GM19099 (cell line): Measurements from ENCODE around the gene BAIAP2L1.
A peak's percentile ranks its signal among the peaks of the same experiment; 100 is the strongest.

ENCODE experiments used
- POLR2A ChIP-seq: IDR thresholded peaks from 3 replicates; pipeline ENCODE4 v1.6.1; 2011; ENCODE audit warnings: low read depth; ENCODE audit not compliant: insufficient read length; ENCODE audit errors: extremely low read depth

The BAIAP2L1 gene

GRCh38 chr7:98281757-98282606, 118.9 kb downstream of the BAIAP2L1 start:
- TF ChIP-seq POLR2A = no peak

GRCh38 chr7:98280791-98281756, 119.8 kb downstream of the BAIAP2L1 start, which contains the start of gene BRI3:
TSS of gene BRI3 (plus strand) at chr7:98281686. CDS start at chr7:98281796, 110 bp downstream.
- TF ChIP-seq POLR2A = peak; percentile 53

- no peak for TF ChIP-seq POLR2A
Measured at GRCh38 chr7:98280296-98280695, 120.6 kb downstream of the BAIAP2L1 start.

GRCh38 chr7:98278936-98279335, 122.0 kb downstream of the BAIAP2L1 start:
- no peak for TF ChIP-seq POLR2A

DNA sequence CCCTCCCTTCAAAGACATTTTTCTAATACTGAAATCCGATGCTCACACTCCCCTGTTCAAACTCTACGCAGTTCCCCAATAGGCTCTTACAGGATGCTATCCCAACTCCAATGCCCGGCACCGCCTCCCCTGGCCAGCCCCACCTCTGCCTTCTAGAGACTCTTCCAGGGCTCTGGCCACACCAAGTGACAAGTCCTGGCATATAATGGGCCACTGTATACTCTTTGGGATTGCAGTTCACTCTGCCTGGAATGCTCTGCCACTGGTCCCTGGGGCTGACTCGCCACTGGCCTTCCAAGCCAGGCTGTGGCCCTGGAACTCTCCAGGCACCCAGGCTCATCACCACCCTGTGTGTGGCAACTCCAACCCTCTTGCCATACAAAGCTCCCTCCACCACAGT, 122.5 kb downstream of the BAIAP2L1 start:
- TF ChIP-seq POLR2A = no peak

DNA sequence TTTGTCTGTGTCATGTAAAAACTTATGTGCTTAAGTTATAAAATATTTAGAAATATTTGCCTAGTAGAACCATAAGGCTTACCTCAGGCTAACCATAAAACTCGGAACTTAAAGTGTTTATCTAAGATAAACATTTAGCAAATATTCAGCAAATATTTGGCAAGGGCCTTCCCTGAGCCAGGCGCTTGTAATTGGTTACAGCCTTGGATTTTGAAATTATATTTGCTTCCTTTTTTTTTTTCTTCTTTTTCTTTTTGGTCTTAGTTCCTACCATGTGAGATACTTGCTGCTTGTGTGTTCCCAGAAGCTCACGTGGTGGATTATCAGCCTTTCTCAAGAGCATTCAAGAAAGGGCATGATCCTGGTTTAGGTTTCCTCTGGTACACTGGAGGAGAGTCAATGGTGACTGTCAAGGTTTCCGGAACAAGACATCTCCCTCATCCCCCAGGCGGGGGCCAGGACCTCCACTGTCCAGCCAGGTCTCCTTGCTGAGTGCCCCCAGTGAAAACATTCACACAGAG, 124.6 kb downstream of the BAIAP2L1 start:
- no peak for TF ChIP-seq POLR2A

DNA sequence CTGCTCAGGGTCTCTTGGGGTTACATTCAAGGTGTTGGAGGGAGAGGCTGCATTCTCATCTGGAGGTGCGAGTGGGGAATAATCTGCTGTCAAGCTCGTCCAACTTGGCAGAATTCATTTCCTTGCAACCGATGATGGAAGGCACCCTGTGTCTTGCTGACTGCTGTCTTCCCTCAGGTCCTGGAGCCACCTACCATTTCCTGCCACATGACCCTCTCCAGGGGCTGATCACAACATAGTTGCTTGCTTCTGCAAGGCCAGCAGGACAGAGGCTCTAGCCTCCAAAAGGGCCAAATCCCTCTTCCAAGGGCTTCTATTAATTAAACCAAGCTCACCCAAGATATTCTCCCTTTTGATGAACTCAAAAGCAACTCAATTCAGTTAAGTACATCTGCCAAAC, 133.6 kb downstream of the BAIAP2L1 start:
- no peak for TF ChIP-seq POLR2A

DNA sequence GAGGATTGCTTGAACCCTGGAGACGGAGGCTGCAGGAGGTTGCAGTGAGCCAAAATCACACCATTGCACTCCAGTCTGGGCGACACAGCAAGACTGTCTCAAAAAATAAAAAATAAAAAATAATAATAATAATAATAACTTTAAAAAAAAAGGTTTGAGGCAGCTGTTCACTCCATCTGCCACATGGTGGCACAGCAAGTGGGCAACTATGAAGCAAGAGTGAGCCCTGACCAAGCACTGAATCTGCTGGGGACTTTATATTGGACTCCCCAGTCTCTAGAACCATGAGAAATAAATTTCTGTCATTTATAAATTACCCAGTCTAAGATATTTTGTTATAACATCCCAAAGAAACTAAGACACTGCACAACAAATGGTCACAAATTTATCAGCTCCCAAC, 134.1 kb downstream of the BAIAP2L1 start:
- TF ChIP-seq POLR2A = no peak

DNA sequence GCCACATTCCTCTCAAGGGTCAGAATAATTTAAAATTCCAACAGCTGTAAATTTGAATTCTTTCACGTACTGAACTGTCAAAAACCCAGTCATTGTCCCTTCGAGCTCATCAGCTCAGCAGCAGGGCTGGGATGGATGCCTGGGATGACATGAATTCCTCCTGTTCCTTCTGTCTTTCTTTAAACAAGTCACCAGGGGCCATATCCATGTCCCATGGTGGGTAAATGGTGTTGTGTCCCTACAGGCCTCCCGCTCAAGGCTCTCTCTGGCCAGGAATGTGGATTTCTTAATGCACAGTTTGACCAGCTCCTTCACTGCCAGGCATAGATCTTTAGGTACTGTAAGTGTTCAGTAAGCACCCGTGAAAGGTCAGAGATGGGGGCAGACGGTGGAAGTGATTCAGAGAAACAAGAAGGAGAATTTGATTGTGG, 135.0 kb downstream of the BAIAP2L1 start:
- no peak for TF ChIP-seq POLR2A

DNA sequence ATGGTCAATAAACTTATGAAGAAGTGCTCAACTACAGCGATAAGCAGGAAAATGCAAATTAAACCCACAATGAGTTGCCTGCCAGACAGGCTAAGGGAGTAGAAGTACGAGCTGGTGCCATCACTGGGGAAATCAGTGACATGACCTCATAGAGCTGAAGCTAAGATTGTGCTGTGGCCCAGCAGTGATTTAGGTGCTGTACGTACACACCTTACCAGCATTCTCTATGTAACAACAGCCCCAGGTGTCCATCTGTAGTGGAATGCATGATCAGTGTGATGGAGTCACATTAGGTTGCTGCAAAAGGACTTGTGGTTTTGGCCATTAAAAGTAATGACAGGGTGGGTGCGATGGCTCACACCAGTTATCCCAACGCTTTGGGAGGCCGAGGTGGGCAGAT, 143.2 kb downstream of the BAIAP2L1 start:
- no peak for TF ChIP-seq POLR2A

DNA sequence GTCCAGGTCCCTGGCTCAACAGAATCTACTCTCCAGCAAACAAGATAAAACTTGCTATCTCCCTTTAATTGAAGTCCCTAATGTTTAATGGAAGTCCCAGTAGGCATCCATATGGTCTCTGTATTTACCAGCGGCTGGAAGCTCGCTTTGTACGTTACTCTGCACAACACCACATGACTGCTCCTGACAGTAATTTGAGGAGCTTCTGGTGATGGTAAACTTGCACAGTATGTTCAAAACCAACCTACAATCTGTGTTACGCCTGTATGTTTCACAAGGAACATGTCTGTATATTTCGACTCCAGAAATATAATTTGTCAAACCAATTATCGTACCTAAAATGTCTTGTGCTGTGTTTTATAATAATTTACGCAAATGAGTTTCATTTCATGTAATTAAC, 144.5 kb downstream of the BAIAP2L1 start:
- TF ChIP-seq POLR2A = no peak

- no peak for TF ChIP-seq POLR2A
Measured at GRCh38 chr7:98254951-98255610, 145.8 kb downstream of the BAIAP2L1 start.

DNA sequence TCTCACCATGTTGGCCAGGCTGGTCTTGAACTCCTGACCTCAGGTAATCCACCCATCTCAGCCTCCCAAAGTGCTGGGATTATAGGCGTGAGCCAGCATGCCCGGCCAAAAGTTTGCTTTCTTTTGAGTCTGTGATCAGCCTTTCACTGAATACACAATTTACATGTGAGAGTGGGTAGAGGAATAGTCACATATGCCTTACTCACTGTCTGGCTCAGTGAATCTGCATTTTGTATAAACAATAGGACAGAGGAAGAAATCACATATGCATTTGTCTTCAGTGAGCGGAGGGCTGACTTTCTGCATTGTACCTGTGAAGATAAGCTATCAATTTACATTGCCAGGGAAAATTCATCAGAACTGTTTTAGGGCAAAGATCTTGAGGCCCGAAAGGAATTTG, 146.4 kb downstream of the BAIAP2L1 start:
- no peak for TF ChIP-seq POLR2A

GRCh38 chr7:98252425-98253054, 148.3 kb downstream of the BAIAP2L1 start:
- no peak for TF ChIP-seq POLR2A
